Ishikawa (cell line): ENCODE results near the gene FAM98A.

Source experiments
- CEBPB ChIP-seq: IDR thresholded peaks from 2 replicates; pipeline ENCODE4 v1.6.1; 2012
- CREB1 ChIP-seq: IDR thresholded peaks from 2 replicates; pipeline ENCODE4 v1.6.1; 2012; ENCODE audit warnings: low read depth
- EGR1 ChIP-seq: IDR thresholded peaks from 2 replicates; pipeline ENCODE4 v1.6.1; 2012
- EP300 ChIP-seq: IDR thresholded peaks from 2 replicates; pipeline ENCODE4 v1.6.1; 2012; ENCODE audit warnings: borderline replicate concordance
- FOXM1 ChIP-seq: IDR thresholded peaks from 2 replicates; pipeline ENCODE4 v1.6.1; 2012; ENCODE audit warnings: low read depth, borderline replicate concordance
- NFIC ChIP-seq: IDR thresholded peaks from 2 replicates; pipeline ENCODE4 v1.6.1; 2012
- RAD21 ChIP-seq: IDR thresholded peaks from 2 replicates; pipeline ENCODE4 v1.6.1; 2012; ENCODE audit warnings: low read depth
- TAF1 ChIP-seq: IDR thresholded peaks from 2 replicates; pipeline ENCODE4 v1.6.1; 2012; ENCODE audit warnings: low read depth, mild to moderate bottlenecking
- TCF12 ChIP-seq: IDR thresholded peaks from 2 replicates; pipeline ENCODE4 v1.6.1; 2012; ENCODE audit warnings: low read depth
- TEAD4 ChIP-seq: IDR thresholded peaks from 2 replicates; pipeline ENCODE4 v1.6.1; 2012
- YY1 ChIP-seq: IDR thresholded peaks from 2 replicates; pipeline ENCODE4 v1.6.1; 2012; ENCODE audit warnings: low read depth
- ZBTB7A ChIP-seq: IDR thresholded peaks from 2 replicates; pipeline ENCODE4 v1.6.1; 2012; ENCODE audit warnings: low read depth
- TF ChIP-seq, protein P1 (sequence below): IDR thresholded peaks from 2 replicates; pipeline ENCODE4 v1.6.1; 2012
- TF ChIP-seq, protein P2 (sequence below): IDR thresholded peaks from 2 replicates; pipeline ENCODE4 v1.6.1; 2012; ENCODE audit warnings: low read depth, mild to moderate bottlenecking
- TF ChIP-seq, protein P3 (sequence below): IDR thresholded peaks from 2 replicates; pipeline ENCODE4 v1.6.1; 2012

The FAM98A gene

DNA sequence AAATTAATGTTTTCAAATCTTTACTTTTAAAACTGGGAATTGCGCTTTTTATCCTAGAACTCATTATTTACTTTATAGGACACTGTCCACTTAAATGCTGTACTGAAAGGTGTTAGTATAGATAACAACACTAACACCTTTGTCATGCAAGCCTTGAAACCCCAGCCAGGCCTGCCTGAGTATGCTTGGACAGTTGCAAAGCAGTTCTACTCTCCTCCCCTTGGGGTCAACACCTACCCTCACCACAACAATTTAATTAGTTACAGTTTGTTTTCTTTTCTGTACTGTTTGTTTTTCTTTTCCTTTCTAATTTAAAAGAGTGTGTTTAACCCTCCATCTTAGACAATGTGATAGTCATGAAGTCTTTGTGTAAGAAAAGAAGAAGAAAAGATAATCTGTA lies 18.9 kb upstream of the FAM98A start:
- TF ChIP-seq CEBPB (no peak), TCF12 (no peak), YY1 (no peak), TEAD4 (no peak), ZBTB7A (no peak), RAD21 (no peak), TAF1 (no peak), NFIC (no peak), EGR1 (no peak), FOXM1 (no peak), EP300 (no peak), CREB1 (no peak)
- TF ChIP-seq, protein P1, sequence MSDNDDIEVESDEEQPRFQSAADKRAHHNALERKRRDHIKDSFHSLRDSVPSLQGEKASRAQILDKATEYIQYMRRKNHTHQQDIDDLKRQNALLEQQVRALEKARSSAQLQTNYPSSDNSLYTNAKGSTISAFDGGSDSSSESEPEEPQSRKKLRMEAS: no peak
- TF ChIP-seq, protein P2, sequence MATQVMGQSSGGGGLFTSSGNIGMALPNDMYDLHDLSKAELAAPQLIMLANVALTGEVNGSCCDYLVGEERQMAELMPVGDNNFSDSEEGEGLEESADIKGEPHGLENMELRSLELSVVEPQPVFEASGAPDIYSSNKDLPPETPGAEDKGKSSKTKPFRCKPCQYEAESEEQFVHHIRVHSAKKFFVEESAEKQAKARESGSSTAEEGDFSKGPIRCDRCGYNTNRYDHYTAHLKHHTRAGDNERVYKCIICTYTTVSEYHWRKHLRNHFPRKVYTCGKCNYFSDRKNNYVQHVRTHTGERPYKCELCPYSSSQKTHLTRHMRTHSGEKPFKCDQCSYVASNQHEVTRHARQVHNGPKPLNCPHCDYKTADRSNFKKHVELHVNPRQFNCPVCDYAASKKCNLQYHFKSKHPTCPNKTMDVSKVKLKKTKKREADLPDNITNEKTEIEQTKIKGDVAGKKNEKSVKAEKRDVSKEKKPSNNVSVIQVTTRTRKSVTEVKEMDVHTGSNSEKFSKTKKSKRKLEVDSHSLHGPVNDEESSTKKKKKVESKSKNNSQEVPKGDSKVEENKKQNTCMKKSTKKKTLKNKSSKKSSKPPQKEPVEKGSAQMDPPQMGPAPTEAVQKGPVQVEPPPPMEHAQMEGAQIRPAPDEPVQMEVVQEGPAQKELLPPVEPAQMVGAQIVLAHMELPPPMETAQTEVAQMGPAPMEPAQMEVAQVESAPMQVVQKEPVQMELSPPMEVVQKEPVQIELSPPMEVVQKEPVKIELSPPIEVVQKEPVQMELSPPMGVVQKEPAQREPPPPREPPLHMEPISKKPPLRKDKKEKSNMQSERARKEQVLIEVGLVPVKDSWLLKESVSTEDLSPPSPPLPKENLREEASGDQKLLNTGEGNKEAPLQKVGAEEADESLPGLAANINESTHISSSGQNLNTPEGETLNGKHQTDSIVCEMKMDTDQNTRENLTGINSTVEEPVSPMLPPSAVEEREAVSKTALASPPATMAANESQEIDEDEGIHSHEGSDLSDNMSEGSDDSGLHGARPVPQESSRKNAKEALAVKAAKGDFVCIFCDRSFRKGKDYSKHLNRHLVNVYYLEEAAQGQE: no peak
- TF ChIP-seq, protein P3, sequence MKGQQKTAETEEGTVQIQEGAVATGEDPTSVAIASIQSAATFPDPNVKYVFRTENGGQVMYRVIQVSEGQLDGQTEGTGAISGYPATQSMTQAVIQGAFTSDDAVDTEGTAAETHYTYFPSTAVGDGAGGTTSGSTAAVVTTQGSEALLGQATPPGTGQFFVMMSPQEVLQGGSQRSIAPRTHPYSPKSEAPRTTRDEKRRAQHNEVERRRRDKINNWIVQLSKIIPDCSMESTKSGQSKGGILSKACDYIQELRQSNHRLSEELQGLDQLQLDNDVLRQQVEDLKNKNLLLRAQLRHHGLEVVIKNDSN: no peak

DNA sequence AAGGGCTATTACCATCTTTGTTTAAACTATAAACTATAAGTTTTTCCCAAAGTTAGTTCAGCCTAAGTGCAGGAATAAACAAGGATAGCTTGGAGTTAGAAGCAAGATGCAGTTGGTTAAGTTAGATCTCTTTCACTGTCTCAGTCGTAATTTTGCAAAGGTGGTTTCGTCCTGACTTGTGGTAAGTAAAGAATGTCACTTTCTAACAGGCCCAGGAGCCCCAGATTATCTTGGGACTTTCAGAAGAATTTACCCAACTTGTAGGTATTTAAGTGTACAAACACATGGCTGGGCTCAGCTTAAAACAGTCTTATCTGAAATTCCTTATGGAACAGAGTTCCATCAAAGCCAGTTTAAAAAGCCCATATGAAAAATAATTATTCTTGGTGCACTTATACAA lies 18.3 kb upstream of the FAM98A start:
- TF ChIP-seq TAF1 (no peak), EGR1 (no peak), ZBTB7A (no peak), TEAD4 (no peak), CEBPB (no peak), EP300 (no peak), RAD21 (no peak), TCF12 (no peak)
- TF ChIP-seq, protein P2: no peak
- TF ChIP-seq, protein P1: no peak
- TF ChIP-seq, protein P3: no peak

DNA sequence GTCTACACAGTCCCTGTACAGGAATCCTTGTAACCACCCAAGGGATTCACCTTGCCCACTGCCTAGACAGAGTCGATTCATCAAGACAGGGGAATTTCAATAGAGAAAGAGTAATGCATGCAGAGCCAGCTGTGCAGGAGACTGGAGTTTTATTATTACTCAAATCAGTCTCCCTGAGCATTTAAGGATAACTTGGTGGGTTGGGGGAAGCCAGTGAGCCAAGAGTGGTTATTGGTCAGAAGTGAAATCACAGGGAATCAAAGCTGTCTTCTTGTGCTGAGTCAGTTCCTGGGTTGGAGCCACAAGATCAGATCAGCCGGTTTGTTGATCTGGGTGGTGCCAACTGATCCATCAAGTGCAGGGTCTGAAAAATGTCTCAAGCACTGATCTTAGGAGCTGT lies 17.8 kb upstream of the FAM98A start:
- TF ChIP-seq CEBPB: no peak
- no peak for TF ChIP-seq FOXM1
- no peak for TF ChIP-seq RAD21
- no peak for TF ChIP-seq TEAD4
- no peak for TF ChIP-seq ZBTB7A
- no peak for TF ChIP-seq TAF1
- TF ChIP-seq EP300: no peak
- no peak for TF ChIP-seq EGR1
- no peak for TF ChIP-seq NFIC

DNA sequence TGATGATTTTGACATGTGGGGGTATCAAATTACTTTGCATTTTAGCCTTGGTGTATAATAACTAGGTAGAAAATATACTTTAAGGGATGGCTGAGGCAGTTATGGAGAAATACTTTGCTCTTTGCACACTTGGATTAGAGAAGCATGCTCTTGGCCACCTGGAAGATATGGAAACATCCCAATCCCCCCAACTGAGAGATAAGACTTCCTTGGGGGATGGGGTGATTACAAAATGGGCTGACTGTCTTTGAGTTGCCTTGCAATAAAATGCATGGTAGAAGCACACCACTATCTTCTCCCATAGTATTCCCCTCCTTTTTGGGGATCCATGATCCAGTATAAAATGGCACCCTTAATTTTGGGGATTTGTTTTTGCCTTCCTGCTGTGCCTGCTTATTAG lies 15.1 kb upstream of the FAM98A start:
- TF ChIP-seq, protein P3: no peak
- TF ChIP-seq EGR1: no peak
- TF ChIP-seq, protein P1: no peak
- no peak for TF ChIP-seq TEAD4
- no peak for TF ChIP-seq CEBPB
- no peak for TF ChIP-seq EP300
- TF ChIP-seq TAF1: no peak
- no peak for TF ChIP-seq RAD21
- no peak for TF ChIP-seq NFIC
- no peak for TF ChIP-seq FOXM1
- TF ChIP-seq, protein P2: no peak
- no peak for TF ChIP-seq ZBTB7A
- TF ChIP-seq YY1: no peak
- TF ChIP-seq TCF12: no peak
- TF ChIP-seq CREB1: no peak
